IMR-90 (cell line): Measurements from ENCODE around the gene NPR2. TPM values are rescaled to one million over a fixed set of nuclear protein-coding genes. Genes with fewer than 3 reads are reported as not detected.

Experiments used
- CHD1 ChIP-seq: IDR thresholded peaks from 2 replicates; pipeline ENCODE4 v1.6.1; 2012; ENCODE audit warnings: low read depth, low read length, improper control_type of control experiment
- MAZ ChIP-seq: IDR thresholded peaks from 2 replicates; pipeline ENCODE4 v1.6.1; 2012; ENCODE audit warnings: low read depth, mild to moderate bottlenecking, low read length, improper control_type of control experiment, moderate library complexity, borderline replicate concordance
- RCOR1 ChIP-seq: IDR thresholded peaks from 2 replicates; pipeline ENCODE4 v1.6.1; 2012; ENCODE audit warnings: mild to moderate bottlenecking, low read length, improper control_type of control experiment; ENCODE audit not compliant: insufficient replicate concordance
- polyA plus RNA-seq, 3 experiments: library from polyadenylated mRNA; depleted of rRNA; stranded (reverse); fragments of >200 nt; gene quantifications; 2 replicates each; pipeline ENCODE4 v1.2.3, GENCODE V29; 2012; ENCODE audit warnings: low replicate concordance in 1 of 3
- total RNA-seq: library from RNA; depleted of rRNA; stranded (reverse); fragments of >200 nt; gene quantifications from 2 replicates; pipeline ENCODE4 v1.2.3, GENCODE V29; 2012

Gene NPR2
- total and polyA plus RNA-seq, 2 of the 4 experiments (the other 2 are of a cell fraction) = 5.2 to 35.7 TPM

DNA sequence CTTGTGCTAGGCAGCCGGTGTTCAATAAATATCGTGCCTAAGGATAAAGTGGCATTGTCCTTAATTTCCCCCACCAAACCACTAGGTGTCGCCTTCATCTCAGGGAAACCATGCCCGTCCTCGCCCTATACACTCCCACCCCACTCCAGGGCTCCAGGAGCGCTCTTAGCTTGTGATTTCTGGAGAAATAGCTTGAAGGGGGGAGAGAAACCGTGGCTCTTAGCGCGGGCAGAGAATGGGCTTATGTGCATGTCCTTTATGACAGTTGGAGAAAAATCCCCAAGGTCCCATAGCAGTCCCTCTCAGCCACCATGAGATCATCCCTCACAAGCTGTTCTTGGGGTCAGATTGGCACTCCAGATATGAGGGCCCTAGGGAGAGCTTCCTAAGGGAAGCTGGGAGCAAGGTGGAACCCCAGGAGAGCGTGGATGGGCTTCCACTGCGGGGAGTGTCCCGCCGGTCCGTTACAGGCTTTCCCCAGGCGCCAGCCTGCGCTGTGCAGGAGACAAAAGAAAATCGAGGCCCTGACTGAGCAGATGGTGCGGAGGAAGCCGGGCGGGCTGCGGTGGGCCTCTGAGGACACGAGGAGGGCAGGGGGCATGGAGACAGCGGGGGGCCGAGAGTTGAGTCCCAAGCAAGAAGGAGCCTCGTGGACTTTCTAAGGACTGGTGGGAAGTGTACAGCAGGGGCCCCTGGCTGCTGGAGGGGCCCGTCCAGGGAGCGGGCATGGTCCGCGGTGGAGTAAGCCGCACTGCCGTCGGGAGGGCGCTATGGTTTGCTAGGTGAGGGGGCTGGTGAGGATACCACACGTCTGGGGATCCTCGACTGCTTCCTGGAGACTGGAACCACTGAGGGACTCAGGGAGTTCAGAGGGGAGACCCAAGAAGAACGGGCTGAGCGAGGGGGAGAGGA lies 750 bp upstream of the NPR2 start (continued):
- TF ChIP-seq MAZ = peak; percentile 76
- TF ChIP-seq CHD1 = no peak
- no peak for TF ChIP-seq RCOR1
